ENCODE data around the gene CDK14. TPM values are rescaled to one million over a fixed set of nuclear protein-coding genes. Genes with fewer than 3 reads are reported as not detected.

CDK14 gene
- total and polyA plus RNA-seq, 2 of the 8 experiments (the other 6 are each of a cell fraction or from before 2014, with no cell fraction given): 5.5 to 47.3 TPM

DNA sequence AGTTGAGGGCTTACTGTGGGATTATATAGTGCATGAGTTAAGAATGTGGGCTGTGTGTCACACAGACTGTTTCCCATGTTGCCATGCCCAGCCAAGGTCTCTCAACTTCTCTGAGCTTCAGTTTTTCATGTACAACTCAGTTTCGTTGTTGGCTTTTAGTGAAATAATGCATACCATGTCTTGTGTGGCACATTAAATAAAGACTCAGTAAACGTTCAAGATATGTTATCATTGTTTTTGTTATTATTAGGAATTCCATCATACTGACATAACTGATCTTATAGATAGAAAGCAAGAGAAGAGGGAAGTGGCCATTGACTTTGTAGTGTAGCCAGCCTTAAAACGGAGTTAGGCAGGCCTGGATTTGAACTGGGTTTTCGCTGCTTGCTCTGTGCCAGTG is 2.9 kb downstream of the CDK14 start:
- Histone ChIP-seq H3K56ac (replicated peaks; ENCODE audit: insufficient read length, low read depth, low read length) (no peak overlapping the region), H3K79me1 (ENCODE audit: low read depth, low read length) (no peaks in the 10 kb centered on the region), H3K4ac (replicated peaks; ENCODE audit: insufficient read length, low read depth, low read length) (no peak overlapping the region), H2BK5ac (ENCODE audit: low read depth, low read length) (no peak overlapping the region), H3K4me2 (ENCODE audit: insufficient read depth in 1 of 2, low read depth in 2 of 2, low read length in 2 of 2) (no peak overlapping the region), H2BK120ac (replicated peaks; ENCODE audit: low read depth, low read length) (no peak overlapping the region), H2AFZ (ENCODE audit: low read length) (no peak overlapping the region), H2BK20ac (ENCODE audit: low read length) (no peak overlapping the region), H4K8ac (ENCODE audit: extremely low read depth, insufficient read depth, low read length) (no peak overlapping the region), H3K23ac (ENCODE audit: insufficient read length) (no peak overlapping the region), H4K20me1 (replicated peaks in 1 of 2; ENCODE audit: control insufficient read depth in 1 of 2, insufficient read depth in 2 of 2, low read length in 2 of 2) (peaks cover 0 to 2% of the 10 kb centered on the region in 2 experiments), H2AK5ac (ENCODE audit: low read depth, low read length) (no peak overlapping the region), H2BK12ac (ENCODE audit: low read depth, low read length) (no peak overlapping the region), H3K9ac (replicated peaks in 1 of 4; ENCODE audit: extremely low read depth in 1 of 4, low read depth in 3 of 4, low read length in 3 of 4) (no peak overlapping the region), H3K4me1 (replicated peaks in 1 of 4; ENCODE audit: control insufficient read depth in 3 of 4, insufficient read depth in 4 of 4, low read length in 3 of 4) (peaks cover 0 to 8% (median 5%) of the 10 kb centered on the region in 4 experiments; a peak in 5 of 7 replicates), H3K23me2 (ENCODE audit: low read depth, low read length) (peaks cover 12% of the 10 kb centered on the region), H3K27ac (ENCODE audit: low read depth, low read length) (no peak overlapping the region), H3K14ac (ENCODE audit: insufficient read length) (no peak overlapping the region), H3K9me3 (ENCODE audit: insufficient read depth in 2 of 2, low read depth in 1 of 2, low read length in 1 of 2) (no peaks in the 10 kb centered on the region), H4K5ac (ENCODE audit: insufficient read length, low read depth, low read length) (no peak overlapping the region), H2BK15ac (ENCODE audit: low read length) (no peak overlapping the region), H3K79me2 (ENCODE audit: control insufficient read depth in 1 of 2, insufficient read depth in 2 of 2, low read length in 2 of 2) (peaks cover 0 to 68% of the 10 kb centered on the region in 2 experiments; a peak in 2 of 4 replicates), H4K91ac (replicated peaks; ENCODE audit: insufficient read length, low read length) (no peak overlapping the region), H3K18ac (ENCODE audit: extremely low read depth, low read length) (no peak overlapping the region), H3K36me3 (ENCODE audit: control insufficient read depth in 2 of 4, insufficient read depth in 4 of 4, low read length in 3 of 4) (no peaks in the 10 kb centered on the region), H3K27me3 (replicated peaks in 1 of 4; ENCODE audit: control insufficient read depth in 3 of 4, extremely low read depth in 1 of 4, insufficient read depth in 3 of 4, low read length in 3 of 4) (peaks cover 0 to 10% (median 2%) of the 10 kb centered on the region in 4 experiments; a peak in 4 of 7 replicates), H3K4me3 (ENCODE audit: extremely low read depth in 1 of 4, insufficient read depth in 2 of 4, low read depth in 3 of 4, low read length in 4 of 4) (no peak overlapping the region)
- no peak for DNase-seq (ENCODE audit: low read depth in 1 of 2, low spot score in 2 of 2)
- POLR2A ChIA-PET (ENCODE audit: partially characterized antibody): no interaction called here
- WGBS, 2 experiments (ENCODE audit: extremely low coverage in 1 of 2, insufficient coverage in 1 of 2, insufficient read length in 1 of 2, insufficient replicate concordance in 2 of 2, low coverage in 1 of 2, low lambda C conversion rate in 2 of 2, missing lambda C conversion rate in 1 of 2): 86% methylated on average over 4 of the region's 4 CpGs; no CpG with 5 or more reads in 1 of the 2 experiments
- FAIRE-seq: no peak
- TF ChIP-seq CREB1 (IDR thresholded peaks at IDR 0.05) (no peak), SIRT6 (IDR thresholded peaks at IDR 0.05; ENCODE audit: low read length) (no peak), MAFK (IDR thresholded peaks at IDR 0.05; ENCODE audit: low read depth, low read length) (no peak), NRF1 (IDR thresholded peaks at IDR 0.05; ENCODE audit: low read depth, low read length) (no peak), CBX8 (IDR thresholded peaks at IDR 0.05; ENCODE audit: borderline replicate concordance, low read depth, low read length) (no peak), SUZ12 (IDR thresholded peaks at IDR 0.05; ENCODE audit: low read length) (no peak), RXRA (IDR thresholded peaks at IDR 0.05; ENCODE audit: insufficient read depth, low read depth, low read length) (no peak), KDM4A (IDR thresholded peaks at IDR 0.05; ENCODE audit: low read depth, low read length, severe bottlenecking) (no peak), HDAC6 (IDR thresholded peaks at IDR 0.05; ENCODE audit: low read depth, low read length) (no peak), TAF1 (IDR thresholded peaks at IDR 0.05; ENCODE audit: low read depth, low read length) (no peak)
- TF ChIP-seq, protein P1, sequence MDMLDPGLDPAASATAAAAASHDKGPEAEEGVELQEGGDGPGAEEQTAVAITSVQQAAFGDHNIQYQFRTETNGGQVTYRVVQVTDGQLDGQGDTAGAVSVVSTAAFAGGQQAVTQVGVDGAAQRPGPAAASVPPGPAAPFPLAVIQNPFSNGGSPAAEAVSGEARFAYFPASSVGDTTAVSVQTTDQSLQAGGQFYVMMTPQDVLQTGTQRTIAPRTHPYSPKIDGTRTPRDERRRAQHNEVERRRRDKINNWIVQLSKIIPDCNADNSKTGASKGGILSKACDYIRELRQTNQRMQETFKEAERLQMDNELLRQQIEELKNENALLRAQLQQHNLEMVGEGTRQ (IDR thresholded peaks at IDR 0.05; ENCODE audit: low read length): no peak
- CTCF ChIA-PET (ENCODE audit: partially characterized antibody): interaction anchor here (0.6 to 2.1 kb wide), 4 partner anchors 12 to 30 kb away, joined by 3 to 8 read pairs (median 3); no protein-coding TSS in a partner anchor
